Thyroid gland (tissue), 4 donors: ENCODE measurements around the gene TENT5C. TPM values are rescaled to one million over a fixed set of nuclear protein-coding genes. Genes with fewer than 3 reads are reported as not detected.

Source experiments
- DNase-seq, 2 donors: peaks; one replicate each; pipeline ENCODE4 v3.0.0-alpha.2; 2019
- H3K27ac ChIP-seq, 3 donors: fragments of 200-600 bp; sonication (generic); 1 replicate in 2 of 3; 2 replicates in 1 of 3; pipeline ENCODE4 v1.5.1; 2016 to 2019; ENCODE audit warnings: mild to moderate bottlenecking in 1 of 3, moderate library complexity in 1 of 3
- H3K27me3 ChIP-seq: fragments of 200-600 bp; sonication (generic); one replicate; pipeline ENCODE4 v1.5.1; 2019
- H3K36me3 ChIP-seq, 2 donors: fragments of 200-600 bp; sonication (generic); one replicate each; pipeline ENCODE4 v1.5.1; 2016 to 2019
- H3K4me1 ChIP-seq, 2 donors: fragments of 200-600 bp; sonication (generic); one replicate each; pipeline ENCODE4 v1.5.1; 2017 to 2019
- H3K4me3 ChIP-seq, 3 donors: fragments of 200-600 bp; sonication (generic); replicated peaks in 1 of 3; 1 replicate in 2 of 3; 2 replicates in 1 of 3; pipeline ENCODE4 v1.5.1; 2016; ENCODE audit warnings: mild to moderate bottlenecking in 1 of 3
- H3K9me3 ChIP-seq: fragments of 200-600 bp; sonication (generic); one replicate; pipeline ENCODE4 v1.5.1; 2017
- CTCF ChIP-seq, 6 experiments: fragments of 200-600 bp in 3 of 6; fragments of 450-650 bp in 3 of 6; sonication (generic) in 3 of 6; IDR thresholded peaks; one replicate each; pipeline ENCODE4 v1.5.1; 2016 to 2019; ENCODE audit warnings: antibody characterized with exemption in 6 of 6, mild to moderate bottlenecking in 2 of 6, inconsistent platforms in 1 of 6, moderate library complexity in 1 of 6
- POLR2A ChIP-seq, 2 donors: fragments of 450-650 bp; IDR thresholded peaks; one replicate each; pipeline ENCODE4 v1.6.1; 2017; ENCODE audit warnings: antibody characterized with exemption in 2 of 2, mild to moderate bottlenecking in 2 of 2, moderate library complexity in 1 of 2
- WGBS, 2 donors: methylation state at CpG; one replicate each; pipeline ENCODE4 v1.1.5; 2017; 5-methylcytosine and 5-hydroxymethylcytosine counted together
- intact Hi-C: fragments of 100-400 bp; cut with DNase I; formaldehyde crosslinking; loops from one replicate; pipeline ENCODE4 v1.15.1; 2023
- total RNA-seq, 4 donors: library from RNA; depleted of rRNA; stranded (reverse); fragments of >200 nt; gene quantifications; one replicate each; pipeline ENCODE4 v1.2.3, GENCODE V29; 2016

Gene TENT5C
- total RNA-seq, 4 donors from 2014 or later: 14.8 to 30.4 (median 22.2) TPM

GRCh38 chr1:117559985-117560384, 45.9 kb upstream of the TENT5C start:
- H3K4me1 ChIP-seq: peaks cover 8 to 18% of the 10 kb centered on the region in 2 donors
- intact Hi-C loops: no loop called here
- 87 to 89% methylated on average over 3 of the region's 3 CpGs for WGBS, 2 donors
- TF ChIP-seq CTCF (IDR thresholded peaks at IDR 0.05): no peak
- no peak for TF ChIP-seq POLR2A (IDR thresholded peaks at IDR 0.05)
- no peaks in the 10 kb centered on the region for H3K27me3 ChIP-seq
- H3K27ac ChIP-seq: no peak overlapping the region
- no peaks in the 10 kb centered on the region for H3K9me3 ChIP-seq
- no peaks in the 10 kb centered on the region for H3K36me3 ChIP-seq
- no peak overlapping the region for H3K4me3 ChIP-seq
- DNase-seq: no peak

- 27 to 40% methylated on average over 1 to 2 of the region's 2 CpGs for WGBS, 2 donors
These were observed 44.8 kb upstream of the TENT5C start for GRCh38 chr1:117561071-117561470.

GRCh38 chr1:117561551-117561950, 44.3 kb upstream of the TENT5C start:
- Histone ChIP-seq H3K4me3 (no peak overlapping the region), H3K27ac (no peak overlapping the region), H3K27me3 (no peaks in the 10 kb centered on the region), H3K4me1 (peaks cover 8 to 18% of the 10 kb centered on the region in 2 donors), H3K36me3 (no peaks in the 10 kb centered on the region), H3K9me3 (no peaks in the 10 kb centered on the region)
- TF ChIP-seq CTCF (IDR thresholded peaks at IDR 0.05) (no peak), POLR2A (IDR thresholded peaks at IDR 0.05) (no peak)
- 84 to 93% methylated on average over 2 of the region's 2 CpGs for WGBS, 2 donors
- DNase-seq: no peak
- intact Hi-C loops: no loop called here

More at GRCh38 chr1:117561071-117561470, 44.8 kb upstream of the TENT5C start:
- no peaks in the 10 kb centered on the region for H3K27me3 ChIP-seq
- intact Hi-C loops: no loop called here
- peaks cover 8 to 18% of the 10 kb centered on the region in 2 donors for H3K4me1 ChIP-seq
- no peaks in the 10 kb centered on the region for H3K36me3 ChIP-seq
- no peaks in the 10 kb centered on the region for H3K9me3 ChIP-seq
- no peak for TF ChIP-seq POLR2A (IDR thresholded peaks at IDR 0.05)
- TF ChIP-seq CTCF (IDR thresholded peaks at IDR 0.05): no peak
- peak; percentile 82 to 85 for DNase-seq
- H3K4me3 ChIP-seq: no peak overlapping the region
- no peak overlapping the region for H3K27ac ChIP-seq

GRCh38 chr1:117562581-117563491, 43.0 kb upstream of the TENT5C start:
- Histone ChIP-seq H3K4me1 (peaks cover 8 to 18% of the 10 kb centered on the region in 2 donors), H3K4me3 (no peak overlapping the region), H3K27ac (peak overlapping the region in 1 of 3 donors; percentile 39), H3K36me3 (no peaks in the 10 kb centered on the region), H3K9me3 (no peaks in the 10 kb centered on the region), H3K27me3 (no peaks in the 10 kb centered on the region)
- peak; percentile 52 to 62 for DNase-seq
- WGBS, 2 donors: 40 to 49% methylated on average over 9 of the region's 9 CpGs
- TF ChIP-seq POLR2A (IDR thresholded peaks at IDR 0.05) (no peak), CTCF (IDR thresholded peaks at IDR 0.05) (no peak)
- intact Hi-C loops: no loop called here

- no peaks in the 10 kb centered on the region for H3K27me3 ChIP-seq
- intact Hi-C loops: no loop called here
- no peak overlapping the region for H3K27ac ChIP-seq
- no peaks in the 10 kb centered on the region for H3K36me3 ChIP-seq
- no peaks in the 10 kb centered on the region for H3K9me3 ChIP-seq
- DNase-seq: no peak
- no peak overlapping the region for H3K4me3 ChIP-seq
- TF ChIP-seq CTCF (IDR thresholded peaks at IDR 0.05) (no peak), POLR2A (IDR thresholded peaks at IDR 0.05) (no peak)
- 81 to 83% methylated on average over 4 of the region's 4 CpGs for WGBS, 2 donors
- H3K4me1 ChIP-seq: peaks cover 8 to 18% of the 10 kb centered on the region in 2 donors
These were observed 42.4 kb upstream of the TENT5C start for GRCh38 chr1:117563492-117563875.
